Raji (cell line): Measurements from ENCODE around the gene BOD1L2.

Experiments used
- POLR2A ChIP-seq: IDR thresholded peaks from 2 replicates; pipeline ENCODE4 v1.6.1; 2011; ENCODE audit warnings: low read depth, low read length, control low read depth; ENCODE audit not compliant: insufficient read depth

Gene BOD1L2

DNA sequence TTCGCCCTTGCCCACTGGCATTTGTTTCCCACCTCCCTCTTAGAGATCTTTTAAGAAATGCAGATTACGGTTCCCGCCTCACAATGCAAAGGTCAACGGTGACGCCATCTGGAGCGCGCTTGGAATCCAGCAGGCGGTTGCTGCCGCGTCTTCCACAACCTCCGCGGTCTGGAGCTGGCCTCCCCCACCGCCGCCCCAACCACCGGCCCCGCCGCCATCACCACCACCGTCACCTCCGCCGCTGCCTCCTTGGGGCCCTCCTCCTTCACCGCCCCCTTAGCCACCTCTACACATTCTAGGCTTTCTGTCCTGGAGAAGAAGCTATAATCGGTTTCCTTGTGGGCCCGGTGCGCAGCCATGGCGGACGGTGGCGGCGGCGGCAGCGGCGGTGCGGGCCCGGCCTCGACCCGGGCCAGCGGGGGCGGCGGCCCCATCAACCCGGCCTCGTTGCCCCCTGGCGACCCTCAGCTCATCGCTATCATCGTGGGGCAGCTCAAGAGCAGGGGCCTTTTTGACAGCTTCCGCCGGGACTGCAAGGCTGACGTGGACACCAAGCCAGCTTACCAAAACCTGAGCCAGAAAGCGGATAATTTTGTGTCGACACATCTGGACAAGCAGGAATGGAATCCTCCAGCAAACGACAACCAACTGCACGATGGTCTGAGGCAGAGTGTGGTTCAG, at the start of gene BOD1L2:
BOD1L2 (plus strand) TSS at position 132 of the 681 bp plus-strand sequence; CDS start at position 358, 226 bp downstream.
- no peak for TF ChIP-seq POLR2A

GRCh38 chr18:57107140-57107832, 39.6 kb upstream of the BOD1L2 start:
- TF ChIP-seq POLR2A = no peak

- TF ChIP-seq POLR2A = no peak
Observed at GRCh38 chr18:57110290-57110689, 36.6 kb upstream of the BOD1L2 start.

- no peak for TF ChIP-seq POLR2A
Observed at GRCh38 chr18:57113799-57114420, 33.0 kb upstream of the BOD1L2 start.

GRCh38 chr18:57116598-57117132, 30.2 kb upstream of the BOD1L2 start:
- TF ChIP-seq POLR2A = no peak

DNA sequence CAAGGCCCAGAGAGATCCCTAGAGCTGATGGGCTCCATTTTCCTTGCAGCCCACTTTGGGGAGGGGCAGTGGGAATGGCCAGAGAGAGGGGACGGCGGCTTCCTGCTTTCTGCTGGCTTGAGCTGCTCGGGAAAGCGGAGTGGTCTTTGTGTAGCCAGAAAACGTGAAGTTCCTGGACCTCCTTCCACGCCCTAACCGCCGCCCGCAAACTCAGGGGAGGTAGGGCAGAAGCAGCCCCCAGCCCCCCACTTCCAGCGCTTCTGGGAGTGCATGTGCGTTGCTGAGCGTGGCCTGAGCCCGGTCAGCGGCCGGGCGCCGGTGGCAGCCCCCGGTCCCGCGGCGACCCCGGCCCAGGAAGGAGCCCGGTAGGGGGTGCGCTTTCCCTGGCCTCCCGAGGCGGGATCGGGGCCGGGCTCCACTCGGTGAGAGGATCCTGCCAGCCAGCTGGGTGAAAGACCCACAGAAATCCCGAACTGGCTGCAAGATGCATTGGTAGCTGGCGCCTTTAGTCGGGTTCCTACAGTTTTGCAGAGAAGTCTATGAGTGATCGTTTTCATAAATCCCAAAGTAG, 25.3 kb upstream of the BOD1L2 start:
- TF ChIP-seq POLR2A = no peak

GRCh38 chr18:57122936-57123510, 23.9 kb upstream of the BOD1L2 start:
- TF ChIP-seq POLR2A = no peak

- no peak for TF ChIP-seq POLR2A
Observed at GRCh38 chr18:57125627-57126026, 21.3 kb upstream of the BOD1L2 start.

GRCh38 chr18:57128220-57128932, 18.5 kb upstream of the BOD1L2 start:
- TF ChIP-seq POLR2A = no peak

- TF ChIP-seq POLR2A = no peak
Observed at GRCh38 chr18:57131101-57131500, 15.8 kb upstream of the BOD1L2 start.

DNA sequence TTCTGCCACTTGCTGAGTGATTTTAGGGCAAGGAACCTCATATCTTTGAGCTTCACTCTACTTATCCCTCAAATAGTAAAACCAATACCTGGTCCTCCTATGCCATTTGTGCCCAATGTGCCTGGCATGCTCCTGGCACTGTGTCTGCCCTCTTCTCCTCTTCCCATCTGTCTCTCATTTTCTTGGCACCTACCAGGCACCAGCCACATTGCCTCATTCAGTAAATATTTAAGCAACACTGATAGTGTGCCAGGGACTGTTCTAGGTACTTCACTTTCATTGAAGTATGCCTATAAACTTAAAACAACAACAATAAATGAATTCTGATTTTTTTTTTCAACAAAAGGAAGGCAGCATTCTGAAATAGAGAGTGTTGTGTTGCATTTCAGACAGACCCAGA, 15.1 kb upstream of the BOD1L2 start:
- no peak for TF ChIP-seq POLR2A

DNA sequence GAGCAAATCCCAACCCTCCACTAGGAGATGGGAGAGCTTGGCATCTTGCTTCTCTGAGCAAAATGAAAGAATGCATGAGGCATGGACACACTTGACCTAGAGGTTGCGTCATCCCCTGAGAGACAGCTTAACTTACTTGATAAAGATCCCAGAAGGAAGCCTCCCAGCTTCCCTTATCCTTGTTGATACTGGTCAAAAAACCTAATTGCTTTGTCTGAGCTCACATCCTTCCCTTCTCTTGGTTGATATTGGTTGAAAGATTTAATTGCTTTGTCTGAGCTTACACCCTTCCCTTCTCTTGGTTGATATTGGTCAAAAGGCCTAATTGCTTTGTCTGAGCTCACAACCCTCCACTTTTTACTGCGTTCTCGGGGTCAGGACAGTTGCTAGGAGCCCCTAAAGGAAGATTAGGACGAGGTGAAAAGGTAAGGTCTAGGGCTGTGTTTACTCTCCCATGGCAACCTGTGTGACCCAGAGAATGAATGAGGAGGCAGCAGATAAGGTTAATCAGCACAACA, 12.2 kb upstream of the BOD1L2 start:
- TF ChIP-seq POLR2A = no peak

GRCh38 chr18:57135699-57136098, 11.2 kb upstream of the BOD1L2 start:
- no peak for TF ChIP-seq POLR2A

- no peak for TF ChIP-seq POLR2A
Observed at GRCh38 chr18:57137847-57138246, 9.0 kb upstream of the BOD1L2 start.
